ENCODE results near the gene BACH2.
"Not testable (repeated sequence)": the region's sequence is repeated elsewhere in the genome, so short reads cannot be mapped to it uniquely, and the experiment has no call there.

The BACH2 gene

DNA sequence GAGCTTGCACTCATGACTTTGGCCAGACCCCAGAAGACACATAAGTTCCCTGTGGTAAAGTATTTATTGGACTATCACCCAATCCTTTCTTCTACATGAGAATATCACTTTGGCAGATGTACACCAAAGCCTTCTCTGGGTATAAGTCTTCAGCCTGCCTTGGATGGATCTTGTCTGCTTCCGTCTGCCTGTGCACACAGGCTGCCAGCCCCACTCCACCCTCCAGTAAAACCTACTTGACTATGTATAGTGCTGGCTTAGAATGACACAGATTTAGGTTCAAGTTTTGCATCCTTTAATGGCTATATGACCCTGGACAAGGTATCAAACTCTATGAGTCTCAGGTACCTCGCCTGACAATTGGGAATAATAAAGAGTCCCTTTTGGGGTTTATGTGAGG lies 63.4 kb downstream of the BACH2 start:
- no peak for DNase-seq

- no peak for DNase-seq
Measured at GRCh38 chr6:90231798-90232197, 64.8 kb downstream of the BACH2 start.

GRCh38 chr6:90231308-90231707 lies 65.3 kb downstream of the BACH2 start:
- DNase-seq: no peak

DNA sequence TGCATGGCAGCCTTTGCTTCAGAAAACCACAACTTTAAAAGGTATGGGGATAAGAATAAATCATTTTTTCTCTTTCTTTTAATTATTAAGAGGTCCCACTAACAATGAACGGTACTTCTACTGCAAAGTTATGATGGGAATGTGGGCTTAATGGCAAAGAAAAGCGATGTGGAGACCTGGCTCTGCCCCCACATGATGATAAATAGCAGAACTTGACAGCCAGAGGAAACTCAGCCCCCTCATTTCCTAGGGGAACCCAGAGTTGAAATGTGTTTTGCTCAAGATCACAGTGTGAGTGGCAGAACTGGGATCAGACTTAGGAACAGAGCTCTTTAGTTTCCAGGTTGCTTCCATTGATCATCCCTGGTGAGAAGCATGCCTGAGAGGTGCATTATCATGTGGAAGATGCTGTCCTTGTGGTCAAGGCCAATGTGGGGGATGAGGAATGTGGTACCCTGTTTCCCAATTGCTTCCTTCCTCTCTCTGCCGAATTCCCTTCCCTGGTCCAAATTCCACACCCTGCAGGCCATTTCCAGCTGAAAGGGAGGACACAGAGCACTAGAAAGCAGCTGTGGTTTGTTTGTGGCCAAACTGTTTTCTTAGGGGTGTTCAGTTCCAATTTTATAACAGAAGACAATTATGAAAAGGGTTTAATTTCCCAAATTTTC lies 66.0 kb downstream of the BACH2 start:
- peak; percentile 51 to 56 for DNase-seq

GRCh38 chr6:90229331-90230010 lies 67.2 kb downstream of the BACH2 start:
- no peak for DNase-seq

GRCh38 chr6:90227673-90228072 lies 69.0 kb downstream of the BACH2 start:
- DNase-seq: no peak

- no peak for DNase-seq
Measured at GRCh38 chr6:90227213-90227612, 69.4 kb downstream of the BACH2 start.

DNA sequence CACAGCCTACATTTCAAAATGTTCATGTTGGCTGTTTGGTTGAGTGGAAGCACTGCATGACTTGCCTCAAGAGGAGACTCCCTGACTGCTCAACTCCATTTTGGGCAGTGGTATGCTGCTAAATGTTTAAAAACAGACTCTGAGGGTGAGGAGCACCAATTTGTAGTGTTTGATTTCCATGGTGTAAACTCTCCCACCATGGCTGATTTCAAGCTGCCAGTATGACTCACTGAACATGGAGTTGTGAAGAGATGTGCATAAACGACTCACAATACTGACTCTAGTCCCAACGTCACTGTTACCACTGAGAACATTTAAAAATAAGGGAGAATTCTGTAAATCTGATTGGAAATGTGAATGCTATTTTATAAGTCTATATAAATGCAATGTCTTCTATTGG lies 70.4 kb downstream of the BACH2 start:
- DNase-seq: no peak

- no peak for DNase-seq
Measured at GRCh38 chr6:90224196-90224595, 72.4 kb downstream of the BACH2 start.

DNA sequence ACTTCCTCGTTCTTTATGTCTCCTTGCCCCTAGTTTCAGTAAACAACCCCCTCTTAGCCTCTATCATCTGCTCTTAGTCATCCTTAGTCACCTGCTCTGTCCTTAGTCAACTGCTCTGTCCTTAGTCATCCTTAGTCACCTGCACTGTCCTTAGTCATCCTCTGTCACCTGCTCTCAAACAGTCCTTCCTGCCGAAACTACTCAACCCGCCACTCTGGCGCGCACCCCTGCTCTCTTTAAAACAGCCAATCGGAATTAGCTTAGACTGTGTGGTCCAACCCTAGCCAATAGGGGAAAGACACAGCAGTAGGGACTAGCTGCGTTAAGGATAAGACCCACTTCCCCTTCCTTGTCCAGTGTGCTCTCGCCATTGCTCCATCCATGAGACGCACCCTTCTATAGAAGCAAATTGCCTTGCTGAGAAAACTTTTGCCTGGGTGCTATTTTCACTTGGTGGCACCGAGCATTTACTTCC lies 73.9 kb downstream of the BACH2 start:
- DNase-seq: no peak

- DNase-seq: no peak
Measured at GRCh38 chr6:90222008-90222407, 74.6 kb downstream of the BACH2 start.

DNA sequence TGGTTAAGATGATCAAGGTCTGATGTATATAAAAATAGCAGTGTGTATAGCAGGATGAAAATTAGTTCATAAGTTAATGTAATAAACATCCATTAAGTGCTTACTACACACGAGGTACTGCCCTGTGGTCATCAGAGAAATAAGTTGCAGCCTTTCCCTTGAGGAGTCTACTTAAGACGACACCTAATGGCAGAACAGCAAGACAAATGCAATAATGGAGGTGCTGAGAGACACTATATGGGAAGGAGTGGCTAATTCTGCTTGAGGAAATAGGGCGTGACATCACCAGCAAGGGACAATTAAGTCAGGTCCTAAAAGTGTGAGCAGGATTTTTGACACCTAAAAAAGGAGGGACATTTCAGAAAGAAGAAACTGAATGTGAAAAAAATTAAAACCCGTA lies 75.2 kb downstream of the BACH2 start:
- no peak for DNase-seq

DNA sequence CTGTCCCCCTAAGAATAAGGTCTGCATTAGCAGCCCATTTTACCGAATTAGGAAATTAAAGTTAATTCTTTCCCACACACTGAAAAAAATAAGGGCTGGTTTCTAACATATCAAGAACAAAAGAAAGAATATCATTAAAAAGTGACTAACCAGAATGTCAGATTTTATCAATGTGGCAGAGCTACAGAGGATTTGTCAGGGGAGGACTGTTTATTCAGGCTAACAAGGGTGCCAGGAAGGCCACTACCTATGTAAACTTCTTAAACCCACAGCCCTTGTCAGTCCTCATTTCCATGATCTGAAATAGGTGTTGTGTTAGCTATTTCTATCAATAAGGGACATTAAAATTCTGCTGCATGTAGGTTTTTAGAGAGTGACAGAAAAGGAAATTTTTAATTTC lies 76.4 kb downstream of the BACH2 start:
- no peak for DNase-seq

DNA sequence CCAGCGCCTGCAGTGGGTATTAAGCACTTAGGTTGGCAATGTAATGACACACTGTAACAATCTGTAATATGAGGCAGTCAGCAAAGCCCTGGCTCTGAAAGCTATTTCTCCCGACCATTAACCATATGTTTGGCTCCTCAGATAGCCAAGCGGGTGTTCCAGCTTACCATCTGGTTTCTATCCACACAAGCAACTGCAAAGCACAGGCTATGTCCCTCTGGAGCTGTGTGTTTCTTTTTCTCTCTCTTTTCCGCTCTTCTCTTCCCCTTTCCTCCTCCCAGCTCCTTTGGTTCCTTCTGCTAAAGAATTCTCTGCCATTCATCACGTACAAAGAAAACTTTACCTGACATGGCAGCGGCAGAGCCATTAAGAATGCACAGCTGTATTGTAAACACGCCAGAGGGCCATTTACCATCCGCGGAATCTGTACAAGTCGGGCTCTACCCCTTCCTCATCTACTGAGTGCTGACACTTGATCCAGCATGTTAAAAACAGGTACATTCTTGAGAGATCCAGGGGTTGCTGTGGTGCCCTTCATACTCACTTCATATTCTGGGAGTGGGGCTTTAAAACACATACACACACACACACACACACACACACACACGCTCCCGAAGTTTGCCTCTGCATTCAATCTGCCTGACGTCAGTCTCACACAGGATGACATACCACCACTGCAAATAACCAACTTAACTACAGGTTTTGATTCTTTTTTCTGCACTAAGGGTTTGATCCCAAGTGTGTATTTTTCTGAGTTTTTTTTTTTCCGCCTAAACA lies 77.2 kb downstream of the BACH2 start:
- DNase-seq: no peak

GRCh38 chr6:90218959-90219208 lies 77.8 kb downstream of the BACH2 start:
- DNase-seq: no peak

DNA sequence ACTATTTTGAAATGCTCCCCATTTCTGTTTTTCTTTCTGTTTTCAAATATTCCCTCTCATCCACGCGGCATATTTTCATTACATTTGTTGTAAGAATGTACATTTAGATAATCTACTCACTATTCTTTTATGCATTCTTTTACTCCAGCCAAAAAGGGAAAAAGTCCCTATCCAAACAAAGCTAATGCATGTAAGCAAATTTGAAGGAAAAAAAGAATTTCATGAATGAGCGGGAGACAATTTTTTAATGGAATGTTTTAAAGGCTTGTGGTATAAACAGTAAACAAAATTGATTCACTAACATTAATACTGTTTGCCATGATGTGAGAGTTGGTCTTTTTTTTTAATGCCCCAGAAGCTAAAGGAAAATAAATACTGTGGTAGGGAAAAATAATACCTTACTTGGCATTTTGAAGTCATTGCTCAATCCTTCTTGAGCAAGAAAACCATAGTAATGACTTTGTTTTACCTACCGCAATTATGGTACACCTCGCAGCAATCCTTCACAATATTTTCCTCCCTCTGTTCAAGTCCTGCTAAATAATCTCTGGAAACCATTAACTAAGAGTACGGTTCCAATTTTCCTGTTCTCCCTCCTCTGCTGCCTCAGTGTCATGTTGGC lies 79.0 kb downstream of the BACH2 start:
- no peak for DNase-seq

DNA sequence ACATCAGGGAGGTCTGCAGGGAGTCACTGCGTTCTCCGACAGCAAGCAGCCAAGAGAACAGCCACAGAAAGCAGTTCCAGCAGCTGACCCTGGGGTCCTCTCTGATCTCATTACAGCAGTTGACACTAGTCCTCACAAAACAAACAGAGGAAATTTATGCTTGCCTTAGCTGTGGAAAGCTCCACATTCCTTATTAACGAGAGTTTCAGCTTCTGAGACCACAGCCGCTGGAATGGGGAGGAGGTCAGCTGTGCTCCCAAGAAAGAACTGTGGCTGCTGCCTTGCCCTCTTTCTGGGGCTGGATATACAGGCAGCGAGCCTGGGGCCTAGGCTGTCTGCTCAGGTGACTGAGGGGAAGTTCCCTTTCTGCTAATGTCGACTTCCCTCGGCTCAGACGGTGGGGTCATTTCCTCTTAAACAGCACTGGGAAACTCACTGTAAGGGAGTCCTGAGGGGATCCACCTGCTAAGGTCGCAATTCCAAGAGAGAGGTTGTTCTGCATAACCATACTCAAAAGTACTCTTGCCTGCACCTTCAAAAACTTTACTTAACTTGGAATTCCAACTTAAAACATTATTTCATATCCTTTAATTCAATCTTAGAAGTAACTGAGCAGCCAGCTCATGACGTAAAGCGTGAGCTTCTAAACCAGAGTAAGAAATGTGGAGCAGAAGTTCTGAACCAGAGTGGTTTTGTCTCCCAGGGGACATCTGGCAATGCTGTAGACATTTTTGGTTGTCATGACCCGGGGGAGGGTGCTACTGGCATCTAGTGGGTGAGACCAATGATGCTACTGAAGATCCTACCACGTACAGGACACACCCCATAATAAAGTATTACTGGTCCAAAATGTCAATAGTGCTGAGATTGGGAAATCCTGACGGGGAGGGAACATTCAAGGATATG lies 80.3 kb downstream of the BACH2 start:
- peak; percentile 50 to 76 for DNase-seq

DNA sequence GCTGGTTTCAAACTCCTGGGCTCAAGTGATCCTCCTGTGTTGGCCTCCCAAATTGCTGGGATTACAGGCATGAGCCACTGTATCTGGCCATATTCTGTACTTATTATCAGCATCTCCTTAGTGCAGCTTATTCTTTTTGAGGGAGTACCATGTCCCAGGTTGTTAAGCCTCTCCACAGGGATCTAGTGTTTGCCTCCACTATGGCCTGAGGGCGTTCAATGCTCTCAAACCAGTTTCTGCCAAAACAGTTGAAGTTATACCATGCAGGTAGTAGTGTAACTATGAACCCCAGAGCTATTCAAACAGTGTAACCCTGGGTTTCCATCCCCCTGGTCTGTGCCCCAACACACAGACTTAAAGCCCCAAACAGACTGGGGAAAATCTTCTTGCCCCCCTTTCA lies 81.7 kb downstream of the BACH2 start:
- DNase-seq: no peak

DNA sequence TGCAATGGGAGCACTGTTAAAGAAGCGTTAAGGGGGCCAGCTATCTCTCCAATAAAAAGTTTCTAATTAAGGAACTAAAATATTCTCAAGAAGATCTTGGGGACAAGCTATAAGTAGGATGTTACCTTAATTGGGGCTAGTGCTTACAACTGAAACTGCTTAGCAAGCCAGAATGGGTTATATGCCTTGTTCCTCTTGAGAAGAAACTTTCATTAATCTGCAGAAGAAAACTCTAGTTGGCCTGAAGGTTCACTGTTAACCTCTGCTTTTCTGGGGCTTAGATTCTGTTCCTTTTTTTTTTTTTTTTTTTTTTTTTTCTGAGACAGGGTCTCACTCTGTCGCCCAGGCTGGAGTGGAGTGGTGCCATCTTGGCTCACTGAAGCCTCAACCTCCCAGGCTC lies 82.2 kb downstream of the BACH2 start:
- DNase-seq: no peak

DNA sequence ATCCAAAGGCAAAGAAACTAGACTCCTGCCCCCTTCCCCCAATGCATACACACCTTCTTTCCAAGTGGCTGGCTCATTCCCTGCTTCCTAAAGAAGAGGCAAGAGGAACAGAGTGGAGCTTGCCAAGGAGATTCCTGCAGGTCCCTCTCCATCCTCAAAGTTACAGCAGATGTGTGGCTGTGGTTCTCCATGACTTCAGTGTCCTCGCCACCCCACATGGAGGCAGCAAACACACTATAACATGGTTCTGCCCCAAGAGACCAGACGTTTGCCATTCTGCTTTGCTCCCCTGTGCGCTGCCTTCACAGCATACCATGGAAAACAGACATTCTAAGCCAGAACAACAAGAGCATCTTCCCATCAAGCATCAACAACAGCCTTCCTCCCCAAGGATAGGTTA lies 84.4 kb downstream of the BACH2 start:
- no peak for DNase-seq

DNA sequence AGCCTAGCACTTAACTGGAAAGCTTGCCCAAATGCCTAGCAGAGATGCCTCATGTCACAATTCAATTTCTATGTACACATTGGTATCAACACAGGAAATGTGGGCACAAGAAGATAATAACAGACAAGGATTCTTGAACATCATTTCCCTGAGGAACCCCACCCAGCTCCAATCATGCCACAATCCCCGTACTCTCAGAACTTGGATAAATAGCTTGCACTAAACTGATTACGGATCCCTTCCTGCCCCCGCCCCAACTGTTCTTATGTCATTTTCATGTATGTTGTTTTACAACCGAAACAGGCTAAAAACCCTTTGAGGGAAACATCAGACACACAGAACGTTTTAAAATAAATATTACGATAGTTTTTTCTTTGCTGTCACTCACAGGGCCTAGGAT lies 87.1 kb downstream of the BACH2 start:
- no peak for DNase-seq

DNA sequence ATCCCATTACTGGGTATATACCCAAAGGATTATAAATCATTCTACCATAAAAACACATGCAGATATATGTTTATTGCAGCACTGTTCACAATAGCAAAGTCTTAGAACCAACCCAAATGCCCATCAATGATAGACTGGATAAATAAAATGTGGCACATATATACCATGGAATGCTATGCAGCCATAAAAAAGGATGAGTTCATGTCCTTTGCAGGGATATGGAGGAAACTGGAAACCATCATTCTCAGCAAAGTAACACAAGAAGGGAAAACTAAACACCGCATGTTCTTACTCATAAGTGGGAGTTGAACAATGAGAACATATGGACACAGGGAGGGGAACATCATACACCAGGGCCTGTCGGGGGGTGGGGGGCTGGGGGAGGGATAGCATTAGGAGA lies 88.0 kb downstream of the BACH2 start:
- DNase-seq: not testable (repeated sequence)
